Measurements from ENCODE around the gene CCN6.

DNA sequence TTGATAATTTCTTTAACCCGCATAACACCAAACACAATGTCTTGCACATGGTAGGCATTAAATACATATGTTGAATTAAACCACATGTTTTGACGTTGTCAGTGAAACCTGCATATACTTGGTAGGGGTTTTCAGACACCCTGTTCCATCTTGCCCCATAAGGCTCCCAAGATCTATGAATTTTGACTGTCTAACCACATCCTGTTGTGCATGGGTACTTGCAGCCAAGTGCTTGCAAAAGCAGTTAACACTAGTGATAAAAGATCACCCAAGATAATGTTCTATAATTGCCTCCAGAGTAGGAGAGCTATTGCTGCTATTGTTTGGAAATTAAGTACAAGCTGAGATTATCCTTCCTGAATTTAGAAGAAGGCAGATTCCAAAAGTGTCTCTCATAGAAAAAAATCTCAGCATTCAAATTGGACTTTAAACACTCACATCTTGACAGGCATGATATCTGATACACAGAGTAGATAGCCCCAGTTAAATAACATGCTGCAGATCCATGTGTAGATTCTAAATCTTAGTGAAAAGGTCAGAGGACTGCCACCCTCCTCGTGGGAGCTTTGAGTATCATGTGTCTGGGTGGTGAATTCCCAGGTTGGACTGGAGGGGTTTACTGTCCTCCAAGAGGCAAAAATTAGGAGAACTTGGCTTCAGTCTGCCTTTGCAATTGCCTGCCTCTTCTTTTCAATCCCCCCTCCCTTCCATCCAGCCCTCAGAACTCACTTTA lies 25.8 kb upstream of the CCN6 start:
- TF ChIP-seq, protein P1, sequence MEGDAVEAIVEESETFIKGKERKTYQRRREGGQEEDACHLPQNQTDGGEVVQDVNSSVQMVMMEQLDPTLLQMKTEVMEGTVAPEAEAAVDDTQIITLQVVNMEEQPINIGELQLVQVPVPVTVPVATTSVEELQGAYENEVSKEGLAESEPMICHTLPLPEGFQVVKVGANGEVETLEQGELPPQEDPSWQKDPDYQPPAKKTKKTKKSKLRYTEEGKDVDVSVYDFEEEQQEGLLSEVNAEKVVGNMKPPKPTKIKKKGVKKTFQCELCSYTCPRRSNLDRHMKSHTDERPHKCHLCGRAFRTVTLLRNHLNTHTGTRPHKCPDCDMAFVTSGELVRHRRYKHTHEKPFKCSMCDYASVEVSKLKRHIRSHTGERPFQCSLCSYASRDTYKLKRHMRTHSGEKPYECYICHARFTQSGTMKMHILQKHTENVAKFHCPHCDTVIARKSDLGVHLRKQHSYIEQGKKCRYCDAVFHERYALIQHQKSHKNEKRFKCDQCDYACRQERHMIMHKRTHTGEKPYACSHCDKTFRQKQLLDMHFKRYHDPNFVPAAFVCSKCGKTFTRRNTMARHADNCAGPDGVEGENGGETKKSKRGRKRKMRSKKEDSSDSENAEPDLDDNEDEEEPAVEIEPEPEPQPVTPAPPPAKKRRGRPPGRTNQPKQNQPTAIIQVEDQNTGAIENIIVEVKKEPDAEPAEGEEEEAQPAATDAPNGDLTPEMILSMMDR (IDR thresholded peaks at IDR 0.05; ENCODE audit: insufficient read depth, low read length): no peak
- no peak for TF ChIP-seq POLR2AphosphoS5 (IDR thresholded peaks at IDR 0.05; ENCODE audit: low read depth)
